BLaER1 (cell line): ENCODE measurements around the gene CELF1.

Experiments used
- H3K27ac ChIP-seq: shearing (Covaris generic); formaldehyde crosslinking; 2 replicates; pipeline ENCODE4 v1.8.1; 2022
- H3K27me3 ChIP-seq: shearing (Covaris generic); formaldehyde crosslinking; 2 replicates; pipeline ENCODE4 v1.8.1; 2022
- H3K36me3 ChIP-seq: shearing (Covaris generic); formaldehyde crosslinking; 2 replicates; pipeline ENCODE4 v1.8.1; 2022
- H3K4me1 ChIP-seq: shearing (Covaris generic); formaldehyde crosslinking; 2 replicates; pipeline ENCODE4 v1.8.1; 2022
- H3K4me2 ChIP-seq: shearing (Covaris generic); formaldehyde crosslinking; 2 replicates; pipeline ENCODE4 v1.8.1; 2022
- H3K4me3 ChIP-seq: shearing (Covaris generic); formaldehyde crosslinking; 2 replicates; pipeline ENCODE4 v1.8.1; 2022
- H3K9ac ChIP-seq: shearing (Covaris generic); formaldehyde crosslinking; 2 replicates; pipeline ENCODE4 v1.8.1; 2022
- H3K9me3 ChIP-seq: shearing (Covaris generic); formaldehyde crosslinking; 2 replicates; pipeline ENCODE4 v1.8.1; 2022
- H4K20me1 ChIP-seq: shearing (Covaris generic); formaldehyde crosslinking; 2 replicates; pipeline ENCODE4 v1.8.1; 2022
- Cebpa-rat ChIP-seq: shearing (Covaris generic); IDR thresholded peaks from 2 replicates; pipeline ENCODE4 v1.8.1; 2022

Gene CELF1

GRCh38 chr11:47577460-47578041 is 24.6 kb upstream of the CELF1 start:
- Histone ChIP-seq H3K4me3 (peak overlapping the region; percentile 81), H3K9me3 (no peaks in the 10 kb centered on the region), H3K4me1 (peaks cover 35% of the 10 kb centered on the region), H4K20me1 (peaks cover 33% of the 10 kb centered on the region), H3K27ac (0 out of 2 replicates have a peak overlapping the region, but pooled peaks have one; percentile 86), H3K9ac (peak overlapping the region; percentile 88), H3K27me3 (no peaks in the 10 kb centered on the region), H3K4me2 (peak overlapping the region; percentile 94), H3K36me3 (peaks cover 78% of the 10 kb centered on the region)
- TF ChIP-seq Cebpa-rat = no peak

GRCh38 chr11:47573321-47573720 is 20.4 kb upstream of the CELF1 start:
- TF ChIP-seq Cebpa-rat = no peak
- peaks cover 96% of the 10 kb centered on the region for H3K36me3 ChIP-seq
- no peaks in the 10 kb centered on the region for H3K9me3 ChIP-seq
- peaks cover 21% of the 10 kb centered on the region for H3K4me1 ChIP-seq
- no peak overlapping the region for H3K27ac ChIP-seq
- no peak overlapping the region for H3K9ac ChIP-seq
- no peaks in the 10 kb centered on the region for H3K27me3 ChIP-seq
- peaks cover 65% of the 10 kb centered on the region for H4K20me1 ChIP-seq
- no peak overlapping the region for H3K4me2 ChIP-seq
- H3K4me3 ChIP-seq = no peak overlapping the region

- H3K36me3 ChIP-seq = peaks cover 98% of the 10 kb centered on the region
- peaks cover 16% of the 10 kb centered on the region for H3K4me1 ChIP-seq
- no peak overlapping the region for H3K4me3 ChIP-seq
- peaks cover 61% of the 10 kb centered on the region for H4K20me1 ChIP-seq
- H3K4me2 ChIP-seq = no peak overlapping the region
- TF ChIP-seq Cebpa-rat = no peak
- no peak overlapping the region for H3K27ac ChIP-seq
- no peak overlapping the region for H3K9ac ChIP-seq
- H3K9me3 ChIP-seq = no peaks in the 10 kb centered on the region
- H3K27me3 ChIP-seq = no peaks in the 10 kb centered on the region
These were observed 19.9 kb upstream of the CELF1 start for GRCh38 chr11:47572715-47573255.

GRCh38 chr11:47571895-47572294 is 19.0 kb upstream of the CELF1 start:
- no peak overlapping the region for H3K4me2 ChIP-seq
- H3K36me3 ChIP-seq = peaks cover 92% of the 10 kb centered on the region
- H3K27me3 ChIP-seq = no peaks in the 10 kb centered on the region
- peaks cover 55% of the 10 kb centered on the region for H4K20me1 ChIP-seq
- H3K4me3 ChIP-seq = no peak overlapping the region
- H3K4me1 ChIP-seq = peaks cover 12% of the 10 kb centered on the region
- H3K9me3 ChIP-seq = no peaks in the 10 kb centered on the region
- no peak overlapping the region; the same call in 1 of the 2 replicates for H3K9ac ChIP-seq
- TF ChIP-seq Cebpa-rat = no peak
- H3K27ac ChIP-seq = no peak overlapping the region

- H3K27me3 ChIP-seq = no peaks in the 10 kb centered on the region
- H3K4me1 ChIP-seq = peaks cover 12% of the 10 kb centered on the region
- peaks cover 55% of the 10 kb centered on the region for H4K20me1 ChIP-seq
- H3K9ac ChIP-seq = no peak overlapping the region
- H3K9me3 ChIP-seq = no peaks in the 10 kb centered on the region
- no peak overlapping the region for H3K4me2 ChIP-seq
- H3K36me3 ChIP-seq = peaks cover 86% of the 10 kb centered on the region
- TF ChIP-seq Cebpa-rat = no peak
- no peak overlapping the region for H3K4me3 ChIP-seq
- no peak overlapping the region for H3K27ac ChIP-seq
These were observed 18.4 kb upstream of the CELF1 start for GRCh38 chr11:47571357-47571729.

GRCh38 chr11:47570651-47571356 is 17.9 kb upstream of the CELF1 start:
- H4K20me1 ChIP-seq = peaks cover 55% of the 10 kb centered on the region
- H3K4me2 ChIP-seq = no peak overlapping the region
- H3K4me1 ChIP-seq = peaks cover 14% of the 10 kb centered on the region
- H3K9ac ChIP-seq = no peak overlapping the region
- peaks cover 81% of the 10 kb centered on the region for H3K36me3 ChIP-seq
- no peaks in the 10 kb centered on the region for H3K27me3 ChIP-seq
- TF ChIP-seq Cebpa-rat = no peak
- no peak overlapping the region for H3K27ac ChIP-seq
- no peak overlapping the region for H3K4me3 ChIP-seq
- H3K9me3 ChIP-seq = no peaks in the 10 kb centered on the region

- Histone ChIP-seq H3K9ac (no peak overlapping the region), H3K4me2 (no peak overlapping the region), H3K36me3 (peaks cover 69% of the 10 kb centered on the region), H4K20me1 (peaks cover 52% of the 10 kb centered on the region), H3K4me3 (no peak overlapping the region), H3K27ac (no peak overlapping the region), H3K27me3 (no peaks in the 10 kb centered on the region), H3K9me3 (no peaks in the 10 kb centered on the region), H3K4me1 (peaks cover 20% of the 10 kb centered on the region)
- TF ChIP-seq Cebpa-rat = no peak
These were observed 16.7 kb upstream of the CELF1 start for GRCh38 chr11:47569646-47570045.

GRCh38 chr11:47566149-47566698 is 13.3 kb upstream of the CELF1 start:
- Histone ChIP-seq H3K27me3 (no peaks in the 10 kb centered on the region), H3K9ac (peak overlapping the region; percentile 92), H3K4me1 (peaks cover 25% of the 10 kb centered on the region), H4K20me1 (peaks cover 19% of the 10 kb centered on the region), H3K27ac (peak overlapping the region; percentile 89), H3K4me2 (peak overlapping the region; percentile 93), H3K4me3 (peak overlapping the region; percentile 83), H3K9me3 (no peaks in the 10 kb centered on the region), H3K36me3 (peaks cover 35% of the 10 kb centered on the region)
- TF ChIP-seq Cebpa-rat = no peak

GRCh38 chr11:47565340-47566148 is 12.6 kb upstream of the CELF1 start, which contains the start of gene PTPMT1:
Gene PTPMT1, plus strand, starts transcription at chr11:47565599. Its CDS starts 24 bp downstream, at chr11:47565623.
- peak within 1 kb of the TSS; percentile 89 for H3K27ac ChIP-seq
- H3K36me3 ChIP-seq = peaks cover 28% of the 10 kb centered on the region
- H3K4me3 ChIP-seq = peak within 1 kb of the TSS; percentile 83
- TF ChIP-seq Cebpa-rat = no peak
- H3K4me2 ChIP-seq = peak within 1 kb of the TSS; percentile 93
- peaks cover 25% of the 10 kb centered on the region for H3K4me1 ChIP-seq
- H3K9me3 ChIP-seq = no peaks in the 10 kb centered on the region
- H3K9ac ChIP-seq = peak within 1 kb of the TSS; percentile 92
- peaks cover 12% of the 10 kb centered on the region for H4K20me1 ChIP-seq
- H3K27me3 ChIP-seq = no peaks in the 10 kb centered on the region
